22Rv1 (cell line): ENCODE data around the gene ATE1.

Source experiments
- ZFX ChIP-seq: fragments of 450-650 bp; IDR thresholded peaks from 2 replicates; pipeline ENCODE4 v1.6.1; 2017; ENCODE audit warnings: antibody characterized with exemption, borderline replicate concordance
- TF ChIP-seq, protein P1 (sequence below): fragments of 450-650 bp; IDR thresholded peaks from 2 replicates; pipeline ENCODE4 v1.5.1; 2017; ENCODE audit warnings: mild to moderate bottlenecking

DNA sequence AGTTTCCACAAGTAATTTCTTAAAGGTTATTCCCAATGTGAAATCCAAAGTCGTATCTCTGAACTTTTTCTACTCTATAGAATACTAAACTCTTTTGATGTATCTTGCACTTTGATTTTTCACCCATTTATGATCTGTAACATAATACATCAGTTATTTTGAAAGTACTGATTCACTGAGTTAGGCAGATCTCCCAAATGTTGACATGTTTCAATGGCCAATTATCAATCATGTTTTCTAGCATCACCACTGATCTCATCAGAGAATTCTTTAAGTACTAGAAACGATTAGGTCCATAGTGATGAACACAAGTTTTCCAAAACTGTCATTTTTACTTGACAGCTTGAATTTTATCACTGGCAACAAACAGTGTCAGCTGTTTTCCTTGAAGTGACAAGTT lies 119.0 kb downstream of the ATE1 start:
- TF ChIP-seq, protein P1, sequence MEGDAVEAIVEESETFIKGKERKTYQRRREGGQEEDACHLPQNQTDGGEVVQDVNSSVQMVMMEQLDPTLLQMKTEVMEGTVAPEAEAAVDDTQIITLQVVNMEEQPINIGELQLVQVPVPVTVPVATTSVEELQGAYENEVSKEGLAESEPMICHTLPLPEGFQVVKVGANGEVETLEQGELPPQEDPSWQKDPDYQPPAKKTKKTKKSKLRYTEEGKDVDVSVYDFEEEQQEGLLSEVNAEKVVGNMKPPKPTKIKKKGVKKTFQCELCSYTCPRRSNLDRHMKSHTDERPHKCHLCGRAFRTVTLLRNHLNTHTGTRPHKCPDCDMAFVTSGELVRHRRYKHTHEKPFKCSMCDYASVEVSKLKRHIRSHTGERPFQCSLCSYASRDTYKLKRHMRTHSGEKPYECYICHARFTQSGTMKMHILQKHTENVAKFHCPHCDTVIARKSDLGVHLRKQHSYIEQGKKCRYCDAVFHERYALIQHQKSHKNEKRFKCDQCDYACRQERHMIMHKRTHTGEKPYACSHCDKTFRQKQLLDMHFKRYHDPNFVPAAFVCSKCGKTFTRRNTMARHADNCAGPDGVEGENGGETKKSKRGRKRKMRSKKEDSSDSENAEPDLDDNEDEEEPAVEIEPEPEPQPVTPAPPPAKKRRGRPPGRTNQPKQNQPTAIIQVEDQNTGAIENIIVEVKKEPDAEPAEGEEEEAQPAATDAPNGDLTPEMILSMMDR = no peak
- TF ChIP-seq ZFX = no peak
